Gastrocnemius medialis (tissue), 4 donors: Measurements from ENCODE around the gene NRG4.

Source experiments
- POLR2A ChIP-seq, 2 donors: fragments of 450-650 bp; IDR thresholded peaks; one replicate each; pipeline ENCODE4 v1.6.1; 2017; ENCODE audit warnings: antibody characterized with exemption in 2 of 2, mild to moderate bottlenecking in 2 of 2, moderate library complexity in 2 of 2
- TF ChIP-seq, protein P1 (sequence below), 5 experiments: fragments of 450-650 bp in 3 of 5; fragments of 200-600 bp in 2 of 5; sonication (generic) in 2 of 5; IDR thresholded peaks in 4 of 5; conservative IDR thresholded peaks in 1 of 5; 1 replicate in 4 of 5; 2 replicates in 1 of 5; pipeline ENCODE4 v1.5.1; 2016 to 2019; ENCODE audit warnings: antibody characterized with exemption in 5 of 5, mild to moderate bottlenecking in 3 of 5, moderate library complexity in 3 of 5

DNA sequence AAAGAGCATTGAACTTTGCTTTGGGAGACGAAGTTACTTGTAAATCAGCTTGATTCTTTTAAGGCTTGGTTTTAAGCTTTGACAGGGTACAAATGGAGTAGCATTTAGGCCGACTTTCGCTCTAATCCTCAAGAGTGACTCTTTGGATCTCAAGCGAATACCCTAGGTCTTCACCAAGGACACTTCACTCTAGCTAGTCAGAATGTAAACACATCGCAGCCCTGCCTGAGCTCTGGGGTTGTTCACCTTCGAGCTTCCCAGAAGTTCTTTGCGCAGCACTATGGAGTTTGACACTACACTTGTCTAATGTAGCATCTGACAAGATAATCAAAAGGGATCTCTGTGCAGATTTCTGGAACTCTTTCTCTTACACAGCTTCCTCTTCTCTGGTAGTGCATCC is 22.3 kb downstream of the NRG4 start:
- TF ChIP-seq, protein P1, sequence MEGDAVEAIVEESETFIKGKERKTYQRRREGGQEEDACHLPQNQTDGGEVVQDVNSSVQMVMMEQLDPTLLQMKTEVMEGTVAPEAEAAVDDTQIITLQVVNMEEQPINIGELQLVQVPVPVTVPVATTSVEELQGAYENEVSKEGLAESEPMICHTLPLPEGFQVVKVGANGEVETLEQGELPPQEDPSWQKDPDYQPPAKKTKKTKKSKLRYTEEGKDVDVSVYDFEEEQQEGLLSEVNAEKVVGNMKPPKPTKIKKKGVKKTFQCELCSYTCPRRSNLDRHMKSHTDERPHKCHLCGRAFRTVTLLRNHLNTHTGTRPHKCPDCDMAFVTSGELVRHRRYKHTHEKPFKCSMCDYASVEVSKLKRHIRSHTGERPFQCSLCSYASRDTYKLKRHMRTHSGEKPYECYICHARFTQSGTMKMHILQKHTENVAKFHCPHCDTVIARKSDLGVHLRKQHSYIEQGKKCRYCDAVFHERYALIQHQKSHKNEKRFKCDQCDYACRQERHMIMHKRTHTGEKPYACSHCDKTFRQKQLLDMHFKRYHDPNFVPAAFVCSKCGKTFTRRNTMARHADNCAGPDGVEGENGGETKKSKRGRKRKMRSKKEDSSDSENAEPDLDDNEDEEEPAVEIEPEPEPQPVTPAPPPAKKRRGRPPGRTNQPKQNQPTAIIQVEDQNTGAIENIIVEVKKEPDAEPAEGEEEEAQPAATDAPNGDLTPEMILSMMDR (IDR thresholded peaks at IDR 0.05 in 4 of 5, conservative IDR thresholded peaks at IDR 0.05 in 1 of 5): no peak
- TF ChIP-seq POLR2A (IDR thresholded peaks at IDR 0.05): no peak
